ENCODE measurements around the gene UTP15.

Gene UTP15

GRCh38 chr5:73565139-73565968 lies at the start of gene UTP15, which contains the start of gene ANKRA2:
Gene UTP15 (plus strand): TSS chr5:73565743. CDS start chr5:73567345, 1,602 bp downstream.
Gene ANKRA2 (minus strand): TSS chr5:73565639. CDS start chr5:73562881, 2,758 bp downstream.
- peak; percentile 94 for DNase-seq

- peak; percentile 83 for DNase-seq
Measured at GRCh38 chr5:73519531-73520283, 45.8 kb upstream of the UTP15 start.

GRCh38 chr5:73522989-73523388 lies 42.6 kb upstream of the UTP15 start:
- DNase-seq: no peak

GRCh38 chr5:73523861-73524260 lies 41.7 kb upstream of the UTP15 start:
- DNase-seq: no peak

- DNase-seq: no peak
Measured at GRCh38 chr5:73525606-73526203, 39.8 kb upstream of the UTP15 start.

GRCh38 chr5:73528248-73528647 lies 37.3 kb upstream of the UTP15 start:
- peak; percentile 20 for DNase-seq

GRCh38 chr5:73529081-73529480 lies 36.5 kb upstream of the UTP15 start:
- no peak for DNase-seq

GRCh38 chr5:73531356-73531755 lies 34.2 kb upstream of the UTP15 start:
- DNase-seq: no peak

- DNase-seq: no peak
Measured at GRCh38 chr5:73532195-73532594, 33.3 kb upstream of the UTP15 start.

GRCh38 chr5:73534011-73534644 lies 31.4 kb upstream of the UTP15 start:
- no peak for DNase-seq

- DNase-seq: no peak
Measured at GRCh38 chr5:73534971-73535370, 30.6 kb upstream of the UTP15 start.

GRCh38 chr5:73539730-73540129 lies 25.8 kb upstream of the UTP15 start:
- no peak for DNase-seq

GRCh38 chr5:73540192-73540591 lies 25.4 kb upstream of the UTP15 start:
- DNase-seq: no peak

- DNase-seq: no peak
Measured at GRCh38 chr5:73542020-73542419, 23.5 kb upstream of the UTP15 start.

- DNase-seq: no peak
Measured at GRCh38 chr5:73544429-73545402, 20.8 kb upstream of the UTP15 start.

GRCh38 chr5:73545403-73545779 lies 20.2 kb upstream of the UTP15 start:
- DNase-seq: no peak

GRCh38 chr5:73550016-73550415 lies 15.5 kb upstream of the UTP15 start:
- DNase-seq: no peak

GRCh38 chr5:73552642-73553041 lies 12.9 kb upstream of the UTP15 start:
- no peak for DNase-seq

GRCh38 chr5:73558950-73559349 lies 6.6 kb upstream of the UTP15 start:
- no peak for DNase-seq

- DNase-seq: no peak
Measured at GRCh38 chr5:73564018-73564417, 1.5 kb upstream of the UTP15 start.

- DNase-seq: no peak
Measured at GRCh38 chr5:73564675-73565074, 868 bp upstream of the UTP15 start.

GRCh38 chr5:73565969-73566547 lies 515 bp downstream of the UTP15 start:
- DNase-seq: no peak
